HG02870 (cell line): ENCODE measurements around the gene IL1RAPL2.
"Not testable (repeated sequence)": the region's sequence is repeated elsewhere in the genome, so short reads cannot be mapped to it uniquely, and the experiment has no call there.

Experiments used
- ATAC-seq: cut with Tn5 transposase; IDR thresholded peaks from one replicate; pipeline ENCODE4 v1.9.1; 2021; ENCODE audit warnings: mild to moderate bottlenecking, moderate library complexity; ENCODE audit not compliant: unreplicated experiment

Gene IL1RAPL2

DNA sequence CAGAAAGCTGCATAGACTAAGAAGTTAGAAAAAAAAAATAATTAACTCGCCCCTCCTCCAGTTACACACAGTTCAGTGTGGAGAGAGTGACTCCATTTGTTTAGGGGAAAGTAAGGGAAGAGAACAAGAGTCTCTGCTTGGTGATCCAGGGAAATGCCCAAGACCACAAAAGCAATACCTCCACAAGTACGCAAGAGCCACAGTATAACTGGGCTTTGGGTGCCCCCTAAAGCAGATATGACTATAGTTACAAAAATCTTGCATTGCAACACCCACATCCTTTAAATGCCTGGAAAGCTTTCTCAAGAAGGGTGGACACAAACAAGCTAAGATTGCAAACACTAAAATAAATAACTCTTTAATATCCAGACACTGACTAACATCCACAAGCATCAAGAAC lies 1092.1 kb downstream of the IL1RAPL2 start:
- ATAC-seq, result no peak

DNA sequence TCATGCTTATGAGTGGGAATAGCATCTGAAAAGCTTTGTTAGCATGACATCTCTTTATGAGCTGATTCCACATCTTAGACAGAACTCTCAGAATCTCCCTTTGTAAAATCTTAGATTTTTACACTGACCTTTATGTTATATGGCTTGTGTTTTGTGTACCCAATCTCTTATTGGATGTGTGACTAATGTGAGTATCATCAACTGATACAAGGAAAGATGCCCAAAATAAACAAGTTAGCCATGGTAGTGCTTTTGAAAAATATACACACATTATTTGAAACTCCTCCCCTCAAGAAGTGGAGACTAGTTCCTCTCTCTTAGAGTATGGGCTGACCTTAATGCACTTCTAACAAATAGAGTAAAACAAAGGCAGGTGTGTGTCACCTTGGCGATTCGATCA lies 1096.2 kb downstream of the IL1RAPL2 start:
- no peak for ATAC-seq

DNA sequence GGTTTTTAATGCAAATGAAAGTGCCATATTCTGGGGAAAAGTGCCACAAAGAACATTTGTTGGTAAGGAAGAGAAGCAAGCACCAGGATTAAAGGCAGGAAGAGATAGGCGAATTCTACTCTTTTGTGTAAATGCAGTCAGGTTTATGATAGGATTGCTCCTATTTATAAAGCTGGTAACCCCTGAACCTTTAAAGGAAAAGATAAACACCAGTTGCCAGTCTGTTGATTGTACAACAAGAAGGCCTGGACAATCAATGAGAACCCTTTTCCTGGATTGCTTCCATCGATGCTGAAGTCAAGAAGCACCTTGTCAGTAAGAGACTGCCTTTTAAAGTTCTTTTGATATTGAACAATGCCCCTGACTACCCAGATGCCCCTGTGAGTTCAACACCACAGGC lies 1098.2 kb downstream of the IL1RAPL2 start:
- ATAC-seq, result no peak

DNA sequence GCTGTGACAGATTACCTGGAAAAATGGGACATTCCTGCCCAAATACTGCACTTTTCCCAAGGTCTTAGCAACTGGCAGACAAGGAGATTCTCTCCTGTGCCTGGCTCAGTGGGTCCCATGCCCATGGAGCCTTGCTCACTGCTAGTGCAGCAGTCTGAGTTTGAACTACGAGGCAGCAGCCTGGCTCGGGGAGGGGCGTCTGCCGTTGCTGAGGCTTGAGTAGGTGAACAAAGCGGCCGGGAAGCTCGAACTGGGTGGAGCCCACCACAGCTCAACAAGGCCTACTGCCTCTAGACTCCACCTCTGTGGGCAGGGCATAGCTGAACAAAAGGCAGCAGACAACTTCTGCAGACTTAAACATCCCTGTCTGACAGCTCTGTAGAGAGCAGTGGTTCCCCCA lies 1118.3 kb downstream of the IL1RAPL2 start:
- not testable (repeated sequence) for ATAC-seq

DNA sequence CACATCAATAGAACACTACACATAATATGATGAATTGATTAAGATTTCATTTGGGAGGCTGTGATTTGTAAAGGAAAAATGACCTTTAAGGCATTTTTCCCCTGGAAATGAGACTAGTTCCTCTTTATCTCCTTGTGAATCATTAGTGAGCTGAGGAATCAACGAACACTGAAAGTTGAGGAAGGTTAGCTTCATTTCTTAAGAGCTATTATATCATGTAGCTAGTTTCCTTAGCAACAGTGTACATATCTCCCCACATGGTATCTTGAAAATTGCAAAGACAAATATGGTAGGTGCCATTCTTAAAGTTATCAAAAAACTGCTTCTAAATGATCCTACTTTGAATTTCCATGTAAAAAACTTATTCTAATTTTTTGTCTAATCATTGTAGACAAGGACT lies 1128.8 kb downstream of the IL1RAPL2 start:
- no peak for ATAC-seq

DNA sequence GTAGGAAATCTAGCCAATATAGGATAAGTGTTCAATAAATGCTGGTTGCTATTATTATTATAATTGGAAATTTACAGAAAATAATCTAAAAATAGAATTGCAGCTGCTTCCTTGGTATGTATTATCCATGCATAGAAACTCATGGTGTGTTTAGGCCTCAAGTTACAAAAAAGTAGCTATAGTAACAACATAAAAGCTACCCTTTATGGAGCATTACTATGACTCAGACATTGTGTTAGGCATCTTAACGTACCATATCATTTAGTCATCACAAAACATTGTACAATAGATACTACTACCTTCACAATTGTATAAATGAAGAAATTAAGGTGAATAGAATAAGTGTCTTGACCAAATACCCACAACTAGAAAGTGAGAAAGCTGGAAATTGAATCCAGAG lies 1129.5 kb downstream of the IL1RAPL2 start:
- ATAC-seq, result no peak

DNA sequence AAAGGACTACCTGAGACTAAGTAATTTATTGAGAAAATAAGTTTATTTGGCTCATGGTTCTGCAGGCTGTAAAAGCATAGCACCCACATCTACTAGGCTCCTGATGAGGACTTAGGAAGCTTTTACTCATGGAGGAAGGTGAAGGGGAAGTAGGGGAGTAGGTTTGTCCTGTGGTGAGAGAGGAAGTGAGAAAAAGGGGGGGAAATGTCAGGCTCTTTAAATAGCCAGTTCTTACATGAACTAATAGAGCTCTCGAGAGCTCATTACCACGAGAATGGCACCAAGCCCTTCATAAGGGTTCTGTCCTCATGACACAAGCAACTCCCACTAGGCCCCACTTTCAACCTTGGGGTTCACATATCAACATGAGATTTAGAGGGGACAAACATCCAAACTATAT lies 1130.9 kb downstream of the IL1RAPL2 start:
- no peak for ATAC-seq

DNA sequence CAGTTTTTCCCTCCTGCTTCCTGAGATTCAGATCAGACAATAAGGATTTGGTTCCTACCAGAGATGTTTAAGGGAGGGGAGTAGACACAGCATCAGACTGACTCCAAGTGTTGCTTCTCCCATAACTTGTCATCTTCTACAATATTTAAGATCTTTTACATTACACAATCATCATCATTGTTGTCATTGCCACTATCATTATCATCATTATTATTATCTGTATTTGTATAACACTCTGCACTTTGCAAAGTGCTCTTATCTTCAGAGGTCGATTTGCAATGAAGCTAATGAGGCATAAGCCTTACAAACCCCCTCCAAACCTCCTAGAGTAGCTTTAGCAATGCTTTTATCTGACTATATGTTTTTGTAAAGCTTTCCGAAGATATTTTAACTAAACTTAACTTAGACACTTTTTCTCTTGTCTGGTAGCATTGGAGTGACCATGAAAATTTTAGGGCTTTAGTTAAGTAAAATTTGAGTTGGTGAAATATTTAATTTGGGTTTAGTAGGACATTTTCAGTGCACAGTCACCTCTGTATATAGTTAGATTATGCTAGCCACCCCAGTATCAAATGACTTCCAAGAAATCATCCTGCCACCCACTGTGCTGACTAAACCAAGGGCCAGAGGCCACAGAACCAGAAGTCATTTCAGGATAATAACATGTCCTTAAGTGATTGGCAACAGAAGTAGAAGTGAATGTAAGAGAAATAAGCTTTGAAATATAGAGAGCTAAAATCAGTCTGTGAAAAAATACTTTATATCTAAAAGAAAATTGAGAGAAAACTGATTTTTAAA lies 1132.2 kb downstream of the IL1RAPL2 start:
- no peak for ATAC-seq

DNA sequence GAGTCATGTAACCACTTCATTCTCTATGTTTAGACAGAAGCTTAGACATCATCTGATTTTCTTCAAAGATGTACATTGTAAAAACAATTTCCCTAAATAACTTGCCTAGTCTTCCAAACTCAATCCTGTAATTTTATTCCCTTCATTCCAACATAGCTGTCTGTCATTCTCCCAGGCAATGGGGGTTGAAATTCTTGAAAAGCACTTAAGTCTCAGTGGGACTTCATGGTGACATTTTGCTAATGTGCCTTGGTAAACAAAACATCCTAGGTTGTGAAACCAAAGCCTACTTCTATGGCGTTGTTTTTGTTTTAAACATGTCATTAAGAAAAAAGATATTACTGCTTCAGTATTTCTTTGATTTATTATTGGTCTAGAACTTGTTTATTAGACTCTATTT lies 1134.3 kb downstream of the IL1RAPL2 start:
- ATAC-seq, result no peak

DNA sequence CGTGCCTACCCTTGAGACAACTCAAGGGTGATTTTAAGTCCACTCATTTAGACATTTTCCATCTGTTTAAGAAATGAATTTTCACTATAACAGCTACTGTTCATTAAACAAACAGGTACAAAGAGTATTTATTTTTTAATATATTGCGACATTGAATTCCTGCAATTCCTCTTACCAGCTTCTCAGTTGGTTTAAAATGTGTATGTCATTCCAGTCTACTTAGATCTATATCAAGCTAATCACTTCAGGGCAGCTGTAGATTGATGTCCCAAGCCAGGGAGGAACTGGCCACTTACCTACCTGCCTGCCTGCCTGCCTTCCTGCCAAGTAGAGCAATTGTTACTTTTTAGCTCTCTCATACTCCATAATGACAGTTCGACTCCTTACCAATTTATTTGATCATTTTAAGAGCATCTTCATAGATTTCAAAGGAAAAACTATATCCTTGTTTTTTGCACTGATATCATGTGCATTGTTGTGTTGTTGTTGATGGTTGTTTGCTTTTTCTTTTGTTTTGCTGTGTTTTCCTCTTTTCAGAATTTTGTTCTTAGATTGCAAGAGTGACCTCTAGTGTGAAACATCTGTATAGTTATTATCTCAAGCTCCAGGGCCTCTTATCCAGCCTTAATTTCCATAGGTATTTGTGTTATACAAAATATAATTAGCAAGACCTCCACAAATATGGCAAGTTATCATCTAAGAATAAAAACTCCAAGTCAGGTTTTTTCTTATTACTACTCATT lies 1135.5 kb downstream of the IL1RAPL2 start:
- ATAC-seq, result no peak

DNA sequence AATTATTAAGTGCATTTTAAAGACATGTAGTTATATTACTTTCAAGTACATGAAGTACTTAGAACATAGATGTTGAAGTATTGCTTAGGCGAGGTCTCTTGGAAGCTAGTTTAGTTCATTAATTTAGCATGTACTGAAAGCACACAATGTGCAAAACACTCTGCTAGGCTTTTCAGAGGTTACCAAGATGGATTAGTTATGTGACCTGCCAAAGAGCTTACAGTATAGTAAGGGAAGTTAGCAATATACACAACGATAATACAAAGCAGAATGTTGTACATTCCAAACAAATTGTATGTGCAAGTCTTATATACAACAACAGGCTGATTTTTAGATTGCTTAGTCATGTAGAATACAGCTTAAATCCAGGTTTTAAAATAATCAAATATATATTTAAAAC lies 1137.9 kb downstream of the IL1RAPL2 start:
- no peak for ATAC-seq

DNA sequence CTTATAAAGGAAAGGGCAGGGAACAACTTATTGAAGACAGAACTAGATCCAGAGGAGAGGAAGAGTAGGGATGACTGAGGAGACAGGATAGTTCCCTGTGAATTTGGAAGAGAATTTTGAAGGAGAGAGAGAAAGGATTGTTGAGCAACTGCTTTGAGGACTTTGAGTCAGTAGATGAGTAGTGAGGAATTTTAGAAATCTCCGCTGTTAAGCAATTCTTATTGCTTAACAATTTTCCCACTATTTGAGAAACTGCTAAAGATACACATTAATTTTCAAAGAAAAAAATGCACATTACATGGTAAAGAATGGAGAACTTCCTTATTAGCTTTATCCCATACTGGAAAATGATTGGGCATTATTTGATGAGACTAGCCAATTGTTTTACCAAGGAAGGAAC lies 1140.0 kb downstream of the IL1RAPL2 start:
- ATAC-seq, result no peak

DNA sequence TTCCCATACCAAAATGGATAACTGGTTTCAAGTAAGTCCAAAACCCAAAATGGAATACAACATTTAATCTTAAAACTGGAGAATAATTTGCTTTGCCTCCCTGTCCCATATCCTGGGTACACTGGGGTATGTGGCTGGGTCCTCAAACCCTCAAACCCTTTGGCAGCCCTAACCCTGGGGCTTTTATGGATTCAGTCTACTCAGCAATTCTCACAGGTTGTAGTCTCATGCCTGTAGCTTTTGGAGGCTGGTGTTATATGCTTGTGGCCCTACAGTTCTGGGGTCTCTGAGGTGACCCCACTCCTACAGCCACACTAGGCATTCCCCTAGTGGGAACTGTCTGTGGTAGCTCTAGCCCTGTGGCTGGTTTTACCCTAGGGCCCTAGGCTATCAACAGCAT lies 1145.8 kb downstream of the IL1RAPL2 start:
- ATAC-seq, result no peak

DNA sequence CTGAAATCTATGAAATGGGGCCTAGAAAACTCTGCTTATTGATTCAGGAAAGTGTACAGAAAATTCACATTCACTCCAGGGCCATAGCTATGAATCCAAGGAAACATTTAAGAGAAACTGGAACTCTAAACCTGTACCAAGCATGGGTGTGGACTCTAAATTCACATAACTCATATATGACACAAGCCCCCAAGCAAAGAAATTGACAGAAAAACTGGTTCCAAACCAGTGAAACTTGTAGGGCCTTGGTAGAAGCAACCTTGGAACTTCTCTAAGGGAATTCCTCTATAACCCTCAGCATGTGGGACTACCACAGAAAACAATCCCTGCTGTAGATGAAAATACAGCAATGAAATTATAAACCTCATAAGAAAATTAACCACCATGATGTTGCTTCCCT lies 1149.7 kb downstream of the IL1RAPL2 start:
- ATAC-seq, result no peak

DNA sequence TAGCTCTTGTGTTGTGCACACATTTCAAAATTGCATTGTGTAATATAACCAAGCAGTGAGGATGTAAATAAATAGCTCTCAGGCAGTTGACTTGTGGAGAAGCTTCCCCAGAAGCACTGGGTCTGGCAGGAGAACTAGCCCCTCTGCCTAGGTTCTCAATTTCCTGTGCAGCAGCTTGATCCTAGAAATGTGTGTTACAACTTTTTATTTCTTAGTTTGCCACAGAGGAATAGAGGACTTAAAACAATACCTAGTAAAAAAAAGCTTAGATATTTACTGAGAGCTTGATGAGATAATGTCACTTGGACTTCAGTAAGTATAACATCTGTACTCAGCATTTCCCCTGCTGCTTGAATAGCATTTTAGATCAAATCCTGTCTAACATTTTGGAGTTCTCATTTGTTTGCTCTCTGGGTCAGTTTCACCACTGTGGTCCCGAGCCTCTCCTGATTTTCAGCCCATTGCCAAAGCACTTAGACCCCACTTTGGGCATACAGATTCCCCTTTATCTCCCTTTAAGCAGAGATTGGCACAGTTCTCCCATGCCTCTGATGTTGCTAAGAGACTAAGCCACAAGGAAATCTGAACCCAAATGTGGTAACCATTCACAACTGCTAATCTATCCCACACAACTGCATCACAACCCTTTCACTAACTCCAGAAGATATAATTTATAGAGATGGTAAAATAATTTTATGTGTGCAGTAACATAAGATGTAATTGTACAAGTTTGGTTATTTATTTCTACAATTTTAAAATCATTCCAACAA lies 1158.2 kb downstream of the IL1RAPL2 start:
- no peak for ATAC-seq

DNA sequence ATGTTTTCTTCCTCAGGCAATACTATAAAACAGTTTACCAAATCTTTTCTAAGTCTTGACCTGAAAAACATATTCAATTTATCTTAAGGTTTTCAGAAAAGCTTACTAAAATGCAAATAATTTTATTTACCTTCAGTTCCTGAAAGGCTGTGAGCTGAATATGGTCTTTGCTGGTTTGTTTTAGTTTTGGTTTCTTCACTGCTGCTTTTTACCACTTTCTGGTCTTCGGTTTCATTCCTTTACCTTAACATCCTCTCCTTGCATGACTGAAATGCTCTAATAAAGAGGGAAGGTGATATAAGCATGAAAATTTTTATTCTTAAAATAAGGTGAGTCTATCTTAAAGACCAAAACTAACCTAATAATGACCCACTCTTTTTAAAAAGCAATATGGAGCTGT lies 1159.2 kb downstream of the IL1RAPL2 start:
- ATAC-seq, result no peak

DNA sequence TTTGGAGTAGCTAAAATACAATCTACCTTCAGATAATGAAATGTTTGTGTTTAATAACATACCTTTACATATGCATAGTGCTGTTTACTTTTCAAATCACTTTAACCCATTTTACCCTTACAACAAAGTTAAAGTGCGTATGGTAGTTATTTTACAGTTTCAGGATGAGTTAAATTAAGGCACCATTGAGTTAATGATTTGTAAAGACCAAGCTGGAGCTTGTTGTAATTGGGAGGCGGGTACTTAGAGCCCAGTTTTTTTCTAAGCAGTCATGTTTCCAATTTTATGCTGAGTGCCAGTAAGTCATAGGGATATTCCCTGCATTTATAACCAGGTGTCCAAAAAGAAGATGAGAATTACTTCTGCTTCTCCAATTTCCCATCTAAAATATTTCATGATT lies 1172.2 kb downstream of the IL1RAPL2 start:
- ATAC-seq, result no peak

DNA sequence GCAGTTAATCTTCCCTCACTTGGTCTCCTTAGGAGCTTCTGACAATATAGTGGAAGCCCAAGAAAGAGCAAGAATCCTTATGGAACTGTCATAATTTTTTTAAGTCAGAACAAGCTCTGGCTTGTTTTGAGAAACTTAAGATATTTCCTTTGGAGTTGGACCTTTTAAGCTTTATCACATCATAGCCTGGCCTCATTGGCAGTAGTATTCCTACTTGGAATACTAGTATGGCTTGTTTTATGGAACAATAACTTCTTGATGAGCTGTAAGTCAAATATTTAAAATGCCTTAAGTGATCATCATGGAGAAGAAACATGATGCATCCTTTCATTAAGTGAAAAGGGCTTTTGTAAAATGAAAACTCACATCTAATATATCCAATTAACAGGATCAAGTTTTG lies 1178.3 kb downstream of the IL1RAPL2 start:
- no peak for ATAC-seq

DNA sequence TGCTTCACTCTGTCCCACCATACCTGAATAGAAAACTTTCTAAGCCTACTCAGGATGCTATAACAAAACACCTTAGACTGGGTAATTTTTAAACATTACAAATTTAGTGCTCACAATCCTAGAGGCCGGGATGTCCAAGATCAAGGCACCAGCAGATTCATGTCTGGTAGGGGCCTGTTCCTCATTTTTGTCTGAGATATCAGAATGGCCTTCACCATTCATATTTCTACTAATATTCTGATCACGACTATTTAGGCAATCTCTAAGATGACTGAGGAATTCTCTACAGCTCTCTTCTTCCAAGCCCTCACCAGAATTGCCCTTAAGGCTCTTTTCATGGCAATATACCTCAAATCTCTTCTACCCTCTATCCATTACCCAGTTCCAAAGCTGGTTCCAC lies 1178.9 kb downstream of the IL1RAPL2 start:
- no peak for ATAC-seq

DNA sequence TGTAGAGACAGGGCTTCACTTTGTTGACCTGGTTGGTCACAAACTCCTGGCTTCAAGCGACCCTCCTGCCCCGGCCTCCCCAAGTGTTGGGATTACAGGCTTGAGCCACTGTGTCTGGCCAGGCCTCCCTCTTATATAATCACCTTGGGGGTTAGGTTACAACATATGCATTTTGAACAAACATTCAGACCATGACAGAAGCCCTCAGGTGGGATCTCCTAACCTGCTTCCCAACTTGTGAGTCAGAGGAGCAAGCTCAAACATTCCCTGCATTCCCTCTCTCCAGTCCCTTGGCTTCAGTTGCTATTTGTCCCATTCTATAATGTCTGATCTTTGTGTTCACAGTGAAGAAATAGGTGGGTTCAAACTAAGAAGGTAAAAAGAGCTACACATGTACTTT lies 1179.9 kb downstream of the IL1RAPL2 start:
- ATAC-seq, result no peak

DNA sequence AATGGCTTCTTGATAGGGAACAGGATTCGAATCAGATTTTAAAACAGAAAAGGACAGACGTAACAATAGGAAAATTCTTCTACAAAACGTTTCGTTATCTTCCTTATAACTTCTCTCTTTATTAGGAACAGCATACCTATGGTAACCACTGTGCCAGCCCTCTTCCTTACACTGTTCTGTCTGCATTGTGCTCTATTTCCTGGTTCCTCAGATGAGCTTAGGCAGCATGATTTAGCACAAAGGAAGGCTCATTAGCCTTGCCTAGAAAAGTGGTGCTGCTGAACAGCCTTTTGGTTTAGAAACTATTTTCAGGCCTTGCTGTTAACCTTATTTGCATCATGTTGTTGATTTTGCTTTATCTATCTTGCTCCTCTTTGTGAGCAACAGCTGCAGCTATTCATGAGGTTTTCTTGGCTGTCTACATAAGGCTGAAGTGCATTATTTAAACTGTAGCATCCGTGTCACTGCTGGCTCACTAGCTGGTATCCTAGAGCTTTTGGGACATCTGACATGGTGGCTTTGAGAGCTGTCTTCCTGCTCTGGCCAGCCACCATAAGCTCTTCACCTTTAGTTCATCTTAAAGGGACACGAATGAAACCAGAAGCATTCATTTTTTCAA lies 1186.4 kb downstream of the IL1RAPL2 start:
- ATAC-seq, result no peak
